Left ventricle myocardium inferior (tissue), 1 donor: Measurements from ENCODE around the gene HNRNPD. TPM values are rescaled to one million over a fixed set of nuclear protein-coding genes. Genes with fewer than 3 reads are reported as not detected.

Experiments used
- DNase-seq: peaks from one replicate; pipeline ENCODE4 v3.0.0-alpha.2; 2020
- H3K27ac ChIP-seq: fragments of 200-600 bp; replicated peaks from 2 replicates; pipeline ENCODE4 v1.8.0; 2021
- H3K27me3 ChIP-seq: fragments of 200-600 bp; 2 replicates; pipeline ENCODE4 v1.8.0; 2021; ENCODE audit warnings: low read depth
- H3K36me3 ChIP-seq: fragments of 200-600 bp; 2 replicates; pipeline ENCODE4 v1.8.0; 2021
- H3K4me1 ChIP-seq: fragments of 200-600 bp; 2 replicates; pipeline ENCODE4 v1.8.0; 2021
- H3K4me3 ChIP-seq: fragments of 200-600 bp; 2 replicates; pipeline ENCODE4 v1.8.0; 2021; ENCODE audit warnings: mild to moderate bottlenecking, moderate library complexity
- H3K9me3 ChIP-seq: fragments of 200-600 bp; replicated peaks from 2 replicates; pipeline ENCODE4 v1.8.0; 2021
- CTCF ChIP-seq: fragments of 200-600 bp; IDR thresholded peaks from 2 replicates; pipeline ENCODE4 v1.8.0; 2021; ENCODE audit warnings: antibody characterized with exemption, mild to moderate bottlenecking, borderline replicate concordance
- intact Hi-C: fragments of 100-400 bp; cut with micrococcal nuclease; formaldehyde crosslinking; loops from one replicate; pipeline ENCODE4 v1.11.0; 2022
- total RNA-seq: library from RNA; stranded (reverse); fragmentation: NEBNext Ultra II Directional; extraction: Animal tissue kit (Norgen Biotek cat#: 25700); gene quantifications from one replicate; pipeline ENCODE4 v1.2.1, GENCODE V29; 2021
- donor health status: DM: no; HTN: yes; CAD: no; lungs with severe emphysema.

HNRNPD gene
- total RNA-seq, 1 donor from 2014 or later, result 93.0 TPM

GRCh38 chr4:82403725-82404124 lies 29.9 kb upstream of the HNRNPD start:
- no peak for TF ChIP-seq CTCF
- no peaks in the 10 kb centered on the region for H3K36me3 ChIP-seq
- no peak overlapping the region for H3K4me3 ChIP-seq
- no peaks in the 10 kb centered on the region for H3K9me3 ChIP-seq
- intact Hi-C loops, result no loop called here
- no peak overlapping the region for H3K27ac ChIP-seq
- no peaks in the 10 kb centered on the region for H3K4me1 ChIP-seq
- DNase-seq, result no peak
- H3K27me3 ChIP-seq, result no peaks in the 10 kb centered on the region

- Histone ChIP-seq H3K4me3 (no peak overlapping the region), H3K27me3 (no peaks in the 10 kb centered on the region), H3K27ac (no peak overlapping the region), H3K36me3 (no peaks in the 10 kb centered on the region), H3K4me1 (no peaks in the 10 kb centered on the region), H3K9me3 (no peaks in the 10 kb centered on the region)
- no peak for TF ChIP-seq CTCF
- DNase-seq, result no peak
- intact Hi-C loops, result no loop called here
Observed at GRCh38 chr4:82402196-82402775, 28.5 kb upstream of the HNRNPD start.

GRCh38 chr4:82401600-82401999 lies 27.8 kb upstream of the HNRNPD start:
- DNase-seq, result no peak
- Histone ChIP-seq H3K4me1 (no peaks in the 10 kb centered on the region), H3K27me3 (no peaks in the 10 kb centered on the region), H3K9me3 (no peaks in the 10 kb centered on the region), H3K36me3 (no peaks in the 10 kb centered on the region), H3K4me3 (no peak overlapping the region), H3K27ac (no peak overlapping the region)
- no peak for TF ChIP-seq CTCF
- intact Hi-C loops, result no loop called here

- intact Hi-C loops, result no loop called here
- H3K9me3 ChIP-seq, result no peaks in the 10 kb centered on the region
- no peak overlapping the region for H3K27ac ChIP-seq
- no peaks in the 10 kb centered on the region for H3K27me3 ChIP-seq
- no peak overlapping the region for H3K4me3 ChIP-seq
- TF ChIP-seq CTCF, result no peak
- no peak for DNase-seq
- no peaks in the 10 kb centered on the region for H3K4me1 ChIP-seq
- H3K36me3 ChIP-seq, result no peaks in the 10 kb centered on the region
Observed at GRCh38 chr4:82398263-82398662, 24.5 kb upstream of the HNRNPD start.

GRCh38 chr4:82397527-82397926 lies 23.7 kb upstream of the HNRNPD start:
- Histone ChIP-seq H3K27me3 (no peaks in the 10 kb centered on the region), H3K4me1 (no peaks in the 10 kb centered on the region), H3K27ac (no peak overlapping the region), H3K36me3 (no peaks in the 10 kb centered on the region), H3K9me3 (no peaks in the 10 kb centered on the region), H3K4me3 (no peak overlapping the region)
- no peak for DNase-seq
- TF ChIP-seq CTCF, result no peak
- intact Hi-C loops, result no loop called here
